Endothelial cell of umbilical vein (primary cell): ENCODE data around the gene DPYD. TPM values are rescaled to one million over a fixed set of nuclear protein-coding genes. Genes with fewer than 3 reads are reported as not detected.

Experiments used
- BruUV-seq: library from RNA; stranded (reverse); fragments of 400-500 nt; replicated peaks from 2 replicates; lab custom pipeline; 2021; lab: Mats Ljungman, UMichigan
- CTCF ChIA-PET: fragments of 300-600, 350-600 bp; sonication (Branson Sonifier 250); formaldehyde crosslinking; loops from one replicate; lab custom pipeline; 2021; ENCODE audit warnings: antibody characterized with exemption, inconsistent platforms; lab: Charles Lee
- POLR2A ChIA-PET: fragments of 300-600, 350-600 bp; sonication (Branson Sonifier 250); formaldehyde crosslinking; loops from one replicate; lab custom pipeline; 2021; ENCODE audit warnings: antibody characterized with exemption, inconsistent platforms; lab: Charles Lee
- DNase-seq: peaks from one replicate; pipeline ENCODE4 v3.0.0-alpha.2; 2011; ENCODE audit warnings: low read depth, low spot score
- FAIRE-seq: peaks from 2 replicates; lab custom pipeline; 2011; peaks lifted over from hg19 to GRCh38; lab: Jason Lieb, UNC
- H2AFZ ChIP-seq: 2 replicates; pipeline ENCODE4 v1.6.0; 2012; ENCODE audit warnings: low read depth, low read length, control low read depth, inconsistent platforms
- H3K27ac ChIP-seq: 2 replicates; pipeline ENCODE4 v1.5.1; 2011; ENCODE audit warnings: low read depth, mild to moderate bottlenecking, control low read depth, low read length, moderate library complexity; ENCODE audit not compliant: insufficient read depth
- H3K27me3 ChIP-seq, 2 experiments: 2 replicates each; pipeline versions ENCODE4 v1.6.0 to v1.6.1; 2011; ENCODE audit warnings: low read length in 2 of 2, mixed read lengths in 1 of 2; ENCODE audit not compliant: control insufficient read depth in 2 of 2, insufficient read depth in 2 of 2
- H3K36me3 ChIP-seq, 2 experiments: 2 replicates in 1 of 2; 3 replicates in 1 of 2; pipeline ENCODE4 v1.5.1; 2011; ENCODE audit warnings: low read length in 2 of 2, mild to moderate bottlenecking in 1 of 2, moderate library complexity in 1 of 2; ENCODE audit not compliant: control insufficient read depth in 2 of 2, insufficient read depth in 2 of 2; ENCODE audit errors: extremely low read depth in 1 of 2
- H3K4me1 ChIP-seq: 3 replicates; pipeline ENCODE4 v1.5.1; 2011; ENCODE audit warnings: mild to moderate bottlenecking, low read length; ENCODE audit not compliant: control insufficient read depth, insufficient read depth; ENCODE audit errors: extremely low read depth
- H3K4me2 ChIP-seq: 2 replicates; pipeline ENCODE4 v1.6.1; 2011; ENCODE audit warnings: low read length, control low read depth, mixed read lengths; ENCODE audit not compliant: insufficient read depth
- H3K4me3 ChIP-seq, 3 experiments: fragments of 200-600 bp in 1 of 3; sonication (generic), shearing (Covaris generic) in 1 of 3; replicated peaks in 1 of 3; 2 replicates each; pipeline ENCODE4 v1.5.1; 2011 to 2016; ENCODE audit warnings: control low read depth in 3 of 3, low read length in 3 of 3, mild to moderate bottlenecking in 2 of 3, inconsistent platforms in 1 of 3, low read depth in 1 of 3, moderate library complexity in 1 of 3; ENCODE audit not compliant: insufficient read depth in 1 of 3
- H3K79me2 ChIP-seq: 2 replicates; pipeline ENCODE4 v1.6.0; 2012; ENCODE audit warnings: low read length, inconsistent platforms; ENCODE audit not compliant: control insufficient read depth, insufficient read depth
- H3K9ac ChIP-seq: replicated peaks from 2 replicates; pipeline ENCODE3; 2011; ENCODE audit warnings: low read length, control low read depth; ENCODE audit not compliant: insufficient read depth; ENCODE audit errors: extremely low read depth
- H3K9me1 ChIP-seq: replicated peaks from 3 replicates; pipeline ENCODE4 v1.6.0; 2011; ENCODE audit warnings: mild to moderate bottlenecking, low read length; ENCODE audit not compliant: control insufficient read depth, insufficient read depth; ENCODE audit errors: extremely low read depth
- H3K9me3 ChIP-seq: replicated peaks from 2 replicates; pipeline ENCODE4 v1.5.1; 2012; ENCODE audit warnings: low read length, inconsistent platforms; ENCODE audit not compliant: control insufficient read depth, insufficient read depth
- H4K20me1 ChIP-seq: replicated peaks from 2 replicates; pipeline ENCODE3; 2011; ENCODE audit warnings: mild to moderate bottlenecking, low read length; ENCODE audit not compliant: control insufficient read depth, insufficient read depth; ENCODE audit errors: extremely low read depth
- EZH2 ChIP-seq: IDR thresholded peaks from 2 replicates; pipeline ENCODE4 v1.6.1; 2012; ENCODE audit warnings: borderline replicate concordance, low read depth, mild to moderate bottlenecking, moderate library complexity, low read length, inconsistent platforms; ENCODE audit not compliant: severe bottlenecking
- FOS ChIP-seq: IDR thresholded peaks from 2 replicates; pipeline ENCODE4 v1.6.1; 2011; ENCODE audit warnings: mild to moderate bottlenecking, low read length, moderate library complexity, borderline replicate concordance; ENCODE audit not compliant: insufficient read depth
- GATA2 ChIP-seq: IDR thresholded peaks from 2 replicates; pipeline ENCODE4 v1.7.0; 2011; ENCODE audit warnings: low read depth, mild to moderate bottlenecking, moderate library complexity, mixed read lengths, low read length; ENCODE audit not compliant: insufficient read length, insufficient read depth
- JUN ChIP-seq: IDR thresholded peaks from 2 replicates; pipeline ENCODE4 v1.6.1; 2011; ENCODE audit warnings: borderline replicate concordance, low read depth; ENCODE audit not compliant: insufficient read length, insufficient read depth
- MYC ChIP-seq: IDR thresholded peaks from one replicate; pipeline ENCODE4 v1.6.1; 2011; ENCODE audit warnings: mild to moderate bottlenecking, low read depth, low read length
- POLR2A ChIP-seq: IDR thresholded peaks from 2 replicates; pipeline ENCODE4 v1.6.1; 2012; ENCODE audit warnings: low read depth, mild to moderate bottlenecking, control low read depth, low read length
- POLR2AphosphoS5 ChIP-seq: IDR thresholded peaks from 2 replicates; pipeline ENCODE4 v1.6.1; 2012; ENCODE audit warnings: low read depth, mild to moderate bottlenecking, control low read depth, low read length, moderate library complexity; ENCODE audit not compliant: insufficient read depth
- dilution Hi-C: fragments of 300-500 bp; cut with MboI; formaldehyde crosslinking; loops from one replicate; pipeline ENCODE4 v1.15.0; 2019; ENCODE audit warnings: low sequenced_read_pairs; ENCODE audit not compliant: extremely low pct_ligation_motif_present
- intact Hi-C: fragments of 100-400 bp; cut with micrococcal nuclease; formaldehyde crosslinking; loops from one replicate; pipeline ENCODE4 v1.10.0; 2022
- polyA plus RNA-seq, 4 experiments: library from polyadenylated mRNA; depleted of rRNA in 3 of 4; stranded (reverse) in 3 of 4; unstranded in 1 of 4; fragments of >200 nt; gene quantifications; 2 replicates each; pipeline versions ENCODE4 v1.2.1 to v1.2.3, GENCODE V29; 2011 to 2012; ENCODE audit warnings: missing spikeins in 1 of 4
- total RNA-seq: library from RNA; stranded (reverse); gene quantifications from 2 replicates; pipeline ENCODE4 v1.2.3, GENCODE V29; 2021
- TF ChIP-seq, protein P1 (sequence below): IDR thresholded peaks from 2 replicates; pipeline ENCODE4 v1.6.1; 2011; ENCODE audit not compliant: insufficient read depth, insufficient read length
- TF ChIP-seq, protein P2 (sequence below), 2 donors: IDR thresholded peaks; 1 replicate in 1 of 2; 2 replicates in 1 of 2; pipeline ENCODE4 v1.5.1; 2011; ENCODE audit warnings: low read length in 2 of 2, mild to moderate bottlenecking in 2 of 2, moderate library complexity in 2 of 2, control low read depth in 1 of 2, inconsistent platforms in 1 of 2, low read depth in 1 of 2; ENCODE audit not compliant: insufficient read depth in 1 of 2; ENCODE audit errors: extremely low read depth in 1 of 2

DPYD gene
- total and polyA plus RNA-seq, 2 donors (not counting 3 experiments of a cell fraction or from before 2014, with no cell fraction given): 4.6 to 15.1 TPM

DNA sequence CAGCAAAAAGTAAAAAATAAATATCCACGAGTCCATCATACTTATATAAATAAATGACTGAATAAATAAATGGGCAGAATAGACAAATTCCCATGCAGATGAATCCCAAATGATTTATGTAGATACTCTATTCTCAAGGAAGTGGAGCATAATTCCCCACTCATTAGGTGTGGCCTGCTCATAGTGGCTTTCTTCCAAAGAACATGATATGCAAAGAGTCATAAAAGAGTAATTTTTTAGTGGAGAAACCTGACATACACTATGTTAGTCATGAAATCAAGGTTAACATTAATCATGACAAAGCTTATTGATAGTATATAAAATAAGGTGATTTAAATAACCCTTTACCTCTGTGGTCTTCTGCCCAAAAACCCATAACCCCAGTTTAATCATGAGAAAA lies 298.9 kb downstream of the DPYD start:
- H3K4me3 ChIP-seq: no peak overlapping the region
- ChIA-PET POLR2A (no interaction called here), CTCF (no interaction called here)
- no peak overlapping the region for H3K27ac ChIP-seq
- H3K36me3 ChIP-seq: no peaks in the 10 kb centered on the region
- H2AFZ ChIP-seq: no peak overlapping the region
- no peak overlapping the region for H3K4me2 ChIP-seq
- H3K79me2 ChIP-seq: no peaks in the 10 kb centered on the region
- BruUV-seq: no TSS peak
- no peaks in the 10 kb centered on the region for H3K9me3 ChIP-seq
- no peak overlapping the region for H3K9ac ChIP-seq
- intact Hi-C loops: no loop called here
- FAIRE-seq (no peak), DNase-seq (no peak)
- H3K27me3 ChIP-seq: no peaks in the 10 kb centered on the region
- dilution Hi-C loops: no loop called here
- no peak for TF ChIP-seq FOS
- no peak for TF ChIP-seq POLR2A
- no peak for TF ChIP-seq EZH2
- TF ChIP-seq JUN: no peak
- TF ChIP-seq POLR2AphosphoS5: no peak
- TF ChIP-seq, protein P1, sequence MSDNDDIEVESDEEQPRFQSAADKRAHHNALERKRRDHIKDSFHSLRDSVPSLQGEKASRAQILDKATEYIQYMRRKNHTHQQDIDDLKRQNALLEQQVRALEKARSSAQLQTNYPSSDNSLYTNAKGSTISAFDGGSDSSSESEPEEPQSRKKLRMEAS: no peak
- no peak for TF ChIP-seq MYC
- no peak for TF ChIP-seq GATA2
- TF ChIP-seq, protein P2, sequence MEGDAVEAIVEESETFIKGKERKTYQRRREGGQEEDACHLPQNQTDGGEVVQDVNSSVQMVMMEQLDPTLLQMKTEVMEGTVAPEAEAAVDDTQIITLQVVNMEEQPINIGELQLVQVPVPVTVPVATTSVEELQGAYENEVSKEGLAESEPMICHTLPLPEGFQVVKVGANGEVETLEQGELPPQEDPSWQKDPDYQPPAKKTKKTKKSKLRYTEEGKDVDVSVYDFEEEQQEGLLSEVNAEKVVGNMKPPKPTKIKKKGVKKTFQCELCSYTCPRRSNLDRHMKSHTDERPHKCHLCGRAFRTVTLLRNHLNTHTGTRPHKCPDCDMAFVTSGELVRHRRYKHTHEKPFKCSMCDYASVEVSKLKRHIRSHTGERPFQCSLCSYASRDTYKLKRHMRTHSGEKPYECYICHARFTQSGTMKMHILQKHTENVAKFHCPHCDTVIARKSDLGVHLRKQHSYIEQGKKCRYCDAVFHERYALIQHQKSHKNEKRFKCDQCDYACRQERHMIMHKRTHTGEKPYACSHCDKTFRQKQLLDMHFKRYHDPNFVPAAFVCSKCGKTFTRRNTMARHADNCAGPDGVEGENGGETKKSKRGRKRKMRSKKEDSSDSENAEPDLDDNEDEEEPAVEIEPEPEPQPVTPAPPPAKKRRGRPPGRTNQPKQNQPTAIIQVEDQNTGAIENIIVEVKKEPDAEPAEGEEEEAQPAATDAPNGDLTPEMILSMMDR (IDR thresholded peaks at IDR 0.05; ENCODE audit: extremely low read depth in 1 of 2, insufficient read depth in 1 of 2, low read depth in 1 of 2, low read length in 2 of 2): no peak
- H3K4me1 ChIP-seq: peaks cover 4% of the 10 kb centered on the region
- no peaks in the 10 kb centered on the region for H4K20me1 ChIP-seq
- H3K9me1 ChIP-seq: no peaks in the 10 kb centered on the region
